Measurements from ENCODE around the gene LRP1B. TPM values are rescaled to one million over a fixed set of nuclear protein-coding genes. Genes with fewer than 3 reads are reported as not detected.
"Not testable (repeated sequence)": the region's sequence is repeated elsewhere in the genome, so short reads cannot be mapped to it uniquely, and the experiment has no call there.

Gene LRP1B
- total and polyA plus RNA-seq, 2 of the 8 experiments (the other 6 are each of a cell fraction or from before 2014, with no cell fraction given) = 0.03 TPM; not detected in 1

DNA sequence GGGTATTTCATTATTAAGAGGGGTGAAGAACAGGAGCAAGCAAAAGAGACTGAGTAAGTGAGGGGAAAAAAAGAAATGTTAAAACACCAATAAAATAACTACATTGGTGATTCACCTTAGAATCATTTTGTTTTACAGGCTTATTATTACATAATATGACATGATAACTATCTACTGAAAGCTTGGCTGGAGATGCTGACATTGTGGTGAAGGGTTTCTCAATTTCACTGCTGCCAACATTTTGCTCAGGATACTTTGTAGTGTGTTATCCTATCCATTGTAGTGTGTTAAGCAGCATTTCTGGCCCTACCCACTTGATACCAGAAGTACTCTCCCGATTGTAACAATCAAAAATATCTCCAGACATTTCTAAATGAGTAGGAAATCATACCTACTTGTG is 1786.0 kb downstream of the LRP1B start (continued):
- no peak for TF ChIP-seq ASH2L (IDR thresholded peaks at IDR 0.05; ENCODE audit: low read length)
- TF ChIP-seq CBX5 (IDR thresholded peaks at IDR 0.05; ENCODE audit: low read depth, low read length) = no peak
- TF ChIP-seq RBBP5 (IDR thresholded peaks at IDR 0.05; ENCODE audit: borderline replicate concordance, low read depth, low read length) = no peak
- TF ChIP-seq CBX8 (IDR thresholded peaks at IDR 0.05; ENCODE audit: borderline replicate concordance, low read depth, low read length) = no peak

DNA sequence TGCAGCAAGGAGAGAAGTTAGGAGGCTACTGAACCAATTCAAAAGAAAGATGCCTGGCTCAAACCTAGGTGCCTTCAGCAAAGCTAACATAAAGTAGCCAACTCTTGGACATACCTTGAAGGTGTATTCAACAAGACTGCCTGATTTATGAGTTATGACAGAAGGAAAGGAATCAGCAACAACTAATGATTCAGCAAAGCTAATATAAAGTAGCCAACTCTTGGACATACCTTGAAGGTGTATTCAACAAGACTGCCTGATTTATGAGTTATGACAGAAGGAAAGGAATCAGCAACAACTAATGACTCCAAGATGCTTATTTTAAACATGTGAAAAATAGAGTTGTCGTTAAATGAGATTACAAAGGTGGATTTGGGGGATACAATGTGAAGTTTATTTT is 1786.5 kb downstream of the LRP1B start:
- H3K4me1 ChIP-seq (replicated peaks in 1 of 4; ENCODE audit: control insufficient read depth in 3 of 4, insufficient read depth in 4 of 4, low read length in 3 of 4); H4K8ac ChIP-seq (ENCODE audit: extremely low read depth, insufficient read depth, low read length); H4K5ac ChIP-seq (ENCODE audit: insufficient read length, low read depth, low read length); H2BK12ac ChIP-seq (ENCODE audit: low read depth, low read length); H3K27me3 ChIP-seq (replicated peaks in 1 of 4; ENCODE audit: control insufficient read depth in 3 of 4, extremely low read depth in 1 of 4, insufficient read depth in 3 of 4, low read length in 3 of 4); H2AFZ ChIP-seq (ENCODE audit: low read length); H3K18ac ChIP-seq (ENCODE audit: extremely low read depth, low read length); H2BK15ac ChIP-seq (ENCODE audit: low read length); H3K23me2 ChIP-seq (ENCODE audit: low read depth, low read length); H3K4ac ChIP-seq (replicated peaks; ENCODE audit: insufficient read length, low read depth, low read length); H3K23ac ChIP-seq (ENCODE audit: insufficient read length); H3K56ac ChIP-seq (replicated peaks; ENCODE audit: insufficient read length, low read depth, low read length); H4K91ac ChIP-seq (replicated peaks; ENCODE audit: insufficient read length, low read length); H4K20me1 ChIP-seq (replicated peaks in 1 of 2; ENCODE audit: control insufficient read depth in 1 of 2, insufficient read depth in 2 of 2, low read length in 2 of 2); H2BK20ac ChIP-seq (ENCODE audit: low read length); DNase-seq (ENCODE audit: low read depth in 1 of 2, low spot score in 2 of 2); H3K79me2 ChIP-seq (ENCODE audit: control insufficient read depth in 1 of 2, insufficient read depth in 2 of 2, low read length in 2 of 2); H2AK5ac ChIP-seq (ENCODE audit: low read depth, low read length); H3K27ac ChIP-seq (ENCODE audit: low read depth, low read length); FAIRE-seq; H3K14ac ChIP-seq (ENCODE audit: insufficient read length); H3K9me3 ChIP-seq (ENCODE audit: insufficient read depth in 2 of 2, low read depth in 1 of 2, low read length in 1 of 2); H3K79me1 ChIP-seq (ENCODE audit: low read depth, low read length); H2BK5ac ChIP-seq (ENCODE audit: low read depth, low read length); POLR2A ChIA-PET (ENCODE audit: partially characterized antibody); H3K4me3 ChIP-seq (ENCODE audit: extremely low read depth in 1 of 4, insufficient read depth in 2 of 4, low read depth in 3 of 4, low read length in 4 of 4); H3K4me2 ChIP-seq (ENCODE audit: insufficient read depth in 1 of 2, low read depth in 2 of 2, low read length in 2 of 2); H3K36me3 ChIP-seq (ENCODE audit: control insufficient read depth in 2 of 4, insufficient read depth in 4 of 4, low read length in 3 of 4); H2BK120ac ChIP-seq (replicated peaks; ENCODE audit: low read depth, low read length); H3K9ac ChIP-seq (replicated peaks in 1 of 4; ENCODE audit: extremely low read depth in 1 of 4, low read depth in 3 of 4, low read length in 3 of 4): not testable (repeated sequence)
- CTCF ChIA-PET (ENCODE audit: partially characterized antibody) = interaction anchor here (1.5 kb wide), 1 partner anchor 16 kb away, joined by 3 read pairs; no protein-coding TSS in a partner anchor
- 96 to 100% methylated on average over 1 of the region's 1 CpG for WGBS, 2 experiments (ENCODE audit: extremely low coverage in 1 of 2, insufficient coverage in 1 of 2, insufficient read length in 1 of 2, insufficient replicate concordance in 2 of 2, low coverage in 1 of 2, low lambda C conversion rate in 2 of 2, missing lambda C conversion rate in 1 of 2)

All from H1 (cell line).